Lower leg skin (tissue), 4 donors: Measurements from ENCODE around the gene SUPT7L. TPM values are rescaled to one million over a fixed set of nuclear protein-coding genes. Genes with fewer than 3 reads are reported as not detected.

Source experiments
- DNase-seq, 2 donors: peaks; one replicate each; pipeline ENCODE4 v3.0.0-alpha.2; 2019; ENCODE audit warnings: low spot score in 2 of 2
- H3K4me3 ChIP-seq: fragments of 200-600 bp; sonication (generic); 2 replicates; pipeline ENCODE4 v1.5.1; 2017; ENCODE audit warnings: mild to moderate bottlenecking, low read depth; ENCODE audit not compliant: poor library complexity, severe bottlenecking
- CTCF ChIP-seq, 3 donors: fragments of 450-650 bp; IDR thresholded peaks; one replicate each; pipeline ENCODE4 v1.5.1; 2016; ENCODE audit warnings: antibody characterized with exemption in 3 of 3, mild to moderate bottlenecking in 3 of 3, moderate library complexity in 2 of 3
- POLR2A ChIP-seq, 2 donors: fragments of 450-650 bp; IDR thresholded peaks; one replicate each; pipeline ENCODE4 v1.6.1; 2016 to 2017; ENCODE audit warnings: antibody characterized with exemption in 2 of 2, mild to moderate bottlenecking in 1 of 2, moderate library complexity in 1 of 2
- WGBS, 2 donors: methylation state at CpG; one replicate each; pipeline ENCODE4 v1.1.5; 2018; 5-methylcytosine and 5-hydroxymethylcytosine counted together
- intact Hi-C: fragments of 100-400 bp; cut with DNase I; formaldehyde crosslinking; loops from one replicate; pipeline ENCODE4 v1.15.0; 2023; ENCODE audit warnings: low total_unique reads
- total RNA-seq, 4 donors: library from RNA; depleted of rRNA; stranded (reverse); fragments of >200 nt; gene quantifications; one replicate each; pipeline ENCODE4 v1.1.0, GENCODE V29; 2016

SUPT7L gene
- total RNA-seq, 4 donors from 2014 or later: 9.7 to 16.9 (median 14.9) TPM

- 71 to 79% methylated on average over 1 of the region's 1 CpG for WGBS, 2 donors
- no peak for DNase-seq
- intact Hi-C loops: no loop called here
- no peak overlapping the region for H3K4me3 ChIP-seq
- no peak for TF ChIP-seq CTCF (IDR thresholded peaks at IDR 0.05)
- TF ChIP-seq POLR2A (IDR thresholded peaks at IDR 0.05): no peak
Observed at GRCh38 chr2:27621524-27621923, 41.9 kb downstream of the SUPT7L start.

- DNase-seq: no peak
- intact Hi-C loops: no loop called here
- no peak overlapping the region for H3K4me3 ChIP-seq
- no peak for TF ChIP-seq POLR2A (IDR thresholded peaks at IDR 0.05)
- TF ChIP-seq CTCF (IDR thresholded peaks at IDR 0.05): no peak
- WGBS, 2 donors: 92 to 97% methylated on average over 3 of the region's 3 CpGs
Observed at GRCh38 chr2:27615316-27615715, 48.1 kb downstream of the SUPT7L start.

- no peak overlapping the region for H3K4me3 ChIP-seq
- TF ChIP-seq CTCF (IDR thresholded peaks at IDR 0.05) (no peak), POLR2A (IDR thresholded peaks at IDR 0.05) (no peak)
- no peak for DNase-seq
- intact Hi-C loops: no loop called here
- WGBS, 2 donors: 95 to 96% methylated on average over 2 of the region's 2 CpGs
Observed at GRCh38 chr2:27613985-27614384, 49.4 kb downstream of the SUPT7L start.

GRCh38 chr2:27606611-27607010 is 56.8 kb downstream of the SUPT7L start:
- WGBS, 2 donors: 85 to 88% methylated on average over 2 of the region's 2 CpGs
- H3K4me3 ChIP-seq: no peak overlapping the region
- intact Hi-C loops: no loop called here
- TF ChIP-seq POLR2A (IDR thresholded peaks at IDR 0.05): no peak
- TF ChIP-seq CTCF (IDR thresholded peaks at IDR 0.05): no peak
- DNase-seq: no peak

Other genes with a start within 250 kb of the SUPT7L start
- gene NRBP1, start 235.0 kb downstream of the SUPT7L start, total RNA-seq: 10 to 100 TPM; 60.9 to 79.7 (median 68.3) TPM
- 10 to 100 TPM; 22.2 to 28.0 (median 25.6) TPM for gene KRTCAP3, start 221.2 kb downstream of the SUPT7L start, total RNA-seq
- gene IFT172, start 173.9 kb downstream of the SUPT7L start, total RNA-seq: 10 to 100 TPM; 13.2 to 18.8 (median 14.4) TPM
- 1 to 10 TPM; 2.6 to 9.1 (median 5.0) TPM for gene FNDC4, start 168.4 kb downstream of the SUPT7L start, total RNA-seq
- not detected for gene GCKR, start 166.8 kb downstream of the SUPT7L start, total RNA-seq
- gene ZNF512, start 80.6 kb downstream of the SUPT7L start, total RNA-seq: 10 to 100 TPM in 2 of 4 donors, 1 to 10 TPM in 2; 3.5 to 17.6 (median 12.6) TPM
- gene CCDC121, start 34.6 kb downstream of the SUPT7L start, total RNA-seq: 1 to 10 TPM; 2.0 to 6.2 (median 4.6) TPM
- gene GPN1, start 34.6 kb downstream of the SUPT7L start, total RNA-seq: 10 to 100 TPM; 15.3 to 23.2 (median 21.2) TPM
- 10 to 100 TPM; 15.6 to 25.0 (median 22.1) TPM for gene SLC4A1AP, start 275 bp upstream of the SUPT7L start, total RNA-seq
- gene MRPL33, start 108.1 kb upstream of the SUPT7L start, total RNA-seq: 10 to 100 TPM; 43.3 to 64.9 (median 54.5) TPM
- gene RBKS, start 226.8 kb upstream of the SUPT7L start, total RNA-seq: 1 to 10 TPM in 3 of 4 donors, under 1 TPM in 1; 0.95 to 2.6 (median 1.3) TPM
- gene BABAM2, start 227.1 kb upstream of the SUPT7L start, total RNA-seq: 10 to 100 TPM; 18.4 to 28.5 (median 23.9) TPM